K562 (cell line): ENCODE results near the gene LAMB4. TPM values are rescaled to one million over a fixed set of nuclear protein-coding genes. Genes with fewer than 3 reads are reported as not detected.

Experiments used
- ATAC-seq: fragments of 200-7000 bp; cut with Tn5 transposase; 3 replicates; pipeline ENCODE4 v1.9.1; 2020; ENCODE audit warnings: moderate library complexity
- BruUV-seq: library from RNA; stranded (reverse); fragments of 400-500 nt; replicated peaks from 2 replicates; lab custom pipeline; 2021; lab: Mats Ljungman, UMichigan
- CTCF ChIA-PET: fragments of 300-600 bp; formaldehyde crosslinking; extraction: SDS; loops from one replicate; lab custom pipeline; 2021; ENCODE audit warnings: low intra/inter-chr PET ratio; lab: Yijun Ruan, JAX
- POLR2A ChIA-PET: fragments of 300-600, 350-650 bp; sonication (Branson Sonifier 250); formaldehyde crosslinking; extraction: SDS; loops from one replicate; lab custom pipeline; 2021; ENCODE audit warnings: antibody characterized with exemption, inconsistent platforms; lab: Yijun Ruan, JAX
- DNase-seq, 4 experiments: peaks; one replicate each; pipeline versions ENCODE4 v3.0.0 to v3.0.0-alpha.2; 2011 to 2018; ENCODE audit warnings: low spot score in 3 of 4, mixed read lengths in 3 of 4; ENCODE audit errors: extremely low read depth in 1 of 4
- FAIRE-seq: peaks from 2 replicates; lab custom pipeline; 2011; peaks lifted over from hg19 to GRCh38; lab: Jason Lieb, UNC
- H2AFZ ChIP-seq: 2 replicates; pipeline ENCODE4 v1.6.0; 2011; ENCODE audit warnings: low read depth, low read length, control low read depth, inconsistent platforms
- H3K27ac ChIP-seq: fragments of 200-600 bp; 3 replicates; pipeline ENCODE4 v1.8.0; 2011; ENCODE audit warnings: low read depth, mild to moderate bottlenecking, control low read depth, inconsistent platforms, low read length, moderate library complexity, mixed read lengths; ENCODE audit errors: extremely low read depth
- H3K27me3 ChIP-seq, 2 experiments: fragments of 300-600 bp in 1 of 2; 2 replicates in 1 of 2; 3 replicates in 1 of 2; pipeline versions ENCODE4 v1.6.0 to v1.8.0; 2011; ENCODE audit warnings: inconsistent platforms in 2 of 2, low read length in 2 of 2, mild to moderate bottlenecking in 1 of 2, mixed read lengths in 1 of 2, moderate library complexity in 1 of 2; ENCODE audit not compliant: control insufficient read depth in 2 of 2, insufficient read depth in 2 of 2
- H3K36me3 ChIP-seq: fragments of 300-600 bp; 3 replicates; pipeline ENCODE4 v1.8.0; 2011; ENCODE audit warnings: mild to moderate bottlenecking, low read length, inconsistent platforms; ENCODE audit not compliant: control insufficient read depth, insufficient read depth
- H3K4me1 ChIP-seq, 2 experiments: fragments of 200-600 bp in 1 of 2; replicated peaks in 1 of 2; 2 replicates in 1 of 2; 3 replicates in 1 of 2; pipeline versions ENCODE4 v1.5.1 to v1.8.0; 2011; ENCODE audit warnings: inconsistent platforms in 2 of 2, low read length in 2 of 2, mild to moderate bottlenecking in 1 of 2, mixed read lengths in 1 of 2, moderate library complexity in 1 of 2; ENCODE audit not compliant: control insufficient read depth in 2 of 2, insufficient read depth in 2 of 2
- H3K4me2 ChIP-seq: 2 replicates; pipeline ENCODE4 v1.6.1; 2011; ENCODE audit warnings: low read length, control low read depth, inconsistent platforms, mixed read lengths; ENCODE audit not compliant: insufficient read depth
- H3K4me3 ChIP-seq: fragments of 200-600 bp; sonication (generic), shearing (Covaris generic); 2 replicates; pipeline ENCODE4 v1.5.1; 2016; ENCODE audit warnings: control low read depth, inconsistent platforms
- H3K79me2 ChIP-seq: fragments of 200-600 bp; 3 replicates; pipeline ENCODE4 v1.8.0; 2011; ENCODE audit warnings: low read length, inconsistent platforms; ENCODE audit not compliant: control insufficient read depth, insufficient read depth
- H3K9ac ChIP-seq, 2 experiments: 2 replicates each; pipeline versions ENCODE4 v1.6.0 to v1.6.1; 2011; ENCODE audit warnings: low read depth in 2 of 2, low read length in 2 of 2, control low read depth in 1 of 2, inconsistent platforms in 1 of 2, mild to moderate bottlenecking in 1 of 2, mixed read lengths in 1 of 2; ENCODE audit not compliant: insufficient read depth in 1 of 2
- H3K9me1 ChIP-seq: one replicate; pipeline ENCODE4 v1.6.0; 2011; ENCODE audit warnings: inconsistent platforms, mild to moderate bottlenecking, low read length, moderate library complexity; ENCODE audit not compliant: control insufficient read depth, insufficient read depth
- H3K9me3 ChIP-seq: replicated peaks from 2 replicates; pipeline ENCODE4 v1.5.1; 2011; ENCODE audit warnings: low read depth, low read length, inconsistent platforms; ENCODE audit not compliant: control insufficient read depth, insufficient read depth
- H4K20me1 ChIP-seq: replicated peaks from 2 replicates; pipeline ENCODE4 v1.6.1; 2011; ENCODE audit warnings: low read length, inconsistent platforms, mixed read lengths; ENCODE audit not compliant: control insufficient read depth, insufficient read depth
- BHLHE40 ChIP-seq: IDR thresholded peaks from 2 replicates; pipeline ENCODE4 v1.6.1; 2011; ENCODE audit warnings: low read length, improper control_type of control experiment
- BRF1 ChIP-seq: IDR thresholded peaks from 3 replicates; pipeline ENCODE4 v1.6.1; 2011; ENCODE audit warnings: borderline replicate concordance, mild to moderate bottlenecking; ENCODE audit not compliant: insufficient read length; ENCODE audit errors: extremely low read depth
- EHMT2 ChIP-seq: fragments of 450-650 bp; IDR thresholded peaks from 2 replicates; pipeline ENCODE4 v1.6.1; 2018; ENCODE audit warnings: antibody characterized with exemption
- RUNX1 ChIP-seq: sonication (generic); IDR thresholded peaks from 2 replicates; pipeline ENCODE4 v1.6.1; 2016; ENCODE audit warnings: antibody characterized with exemption, low read depth
- SPI1 ChIP-seq: IDR thresholded peaks from 2 replicates; pipeline ENCODE4 v1.6.1; 2011; ENCODE audit warnings: low read depth, low read length, control low read depth, borderline replicate concordance
- SRSF3 ChIP-seq: fragments of 200-400 bp; formaldehyde crosslinking; IDR thresholded peaks from 2 replicates; pipeline ENCODE4 v1.6.1; 2016; ENCODE audit warnings: mild to moderate bottlenecking, low read length, moderate library complexity; ENCODE audit not compliant: insufficient read depth
- ZNF3 ChIP-seq: fragments of 250-450 bp; sonication (Bioruptor Pico); IDR thresholded peaks from 2 replicates; pipeline ENCODE4 v1.5.0; 2021; ENCODE audit warnings: mild to moderate bottlenecking, moderate library complexity
- WGBS: fragments of 100-300 bp; shearing (Covaris generic); methylation state at CpG from one replicate; pipeline ENCODE4 v1.1.6; 2016; ENCODE audit warnings: low coverage, mixed read lengths; ENCODE audit not compliant: insufficient coverage; ENCODE audit errors: missing lambda C conversion rate; 5-methylcytosine and 5-hydroxymethylcytosine counted together
- in situ Hi-C: fragments of 300-500 bp; cut with MboI; formaldehyde crosslinking; loops from 4 replicates; pipeline ENCODE4 v1.15.0; 2018; ENCODE audit warnings: inconsistent platforms, mixed read lengths
- intact Hi-C: fragments of 100-400 bp; cut with micrococcal nuclease; formaldehyde crosslinking; loops from 2 replicates; pipeline ENCODE4 v1.14.2; 2022
- polyA plus RNA-seq, 8 experiments: library from polyadenylated mRNA; depleted of rRNA in 4 of 8; stranded (reverse) in 5 of 8; unstranded in 3 of 8; fragments of >200 nt; fragmentation: Nextera tagmentation in 2 of 8; fragmentation: Illumina TruSeq in 1 of 8; extraction: Ambion mirVana in 2 of 8; extraction: Trizol in 1 of 8; gene quantifications; 2 replicates each; pipeline versions ENCODE4 v1.2.1 to v1.2.3, GENCODE V29; 2011 to 2014; ENCODE audit warnings: inconsistent platforms in 1 of 8, missing spikeins in 1 of 8
- total RNA-seq, 7 experiments: library from RNA; depleted of rRNA in 6 of 7; stranded (reverse); fragments of >200 nt in 6 of 7; fragmentation: Illumina TruSeq in 2 of 7; extraction: Trizol in 2 of 7; gene quantifications; 2 replicates each; pipeline versions ENCODE4 v1.2.1 to v1.2.3, GENCODE V29; 2011 to 2021; ENCODE audit warnings: low replicate concordance in 1 of 7

The LAMB4 gene
- total and polyA plus RNA-seq, 9 of the 15 experiments (the other 6 are each of a cell fraction or from before 2014, with no cell fraction given), result 0.06 to 0.13 (median 0.07) TPM; not detected in 6

- Histone ChIP-seq H3K9ac (no peak overlapping the region), H3K4me2 (no peak overlapping the region), H3K4me1 (0 out of 5 replicates have a peak, but pooled peaks cover 0 to 3% of the 10 kb centered on the region in 2 experiments), H3K36me3 (no peaks in the 10 kb centered on the region), H3K79me2 (no peaks in the 10 kb centered on the region), H3K9me3 (no peaks in the 10 kb centered on the region), H3K4me3 (no peak overlapping the region), H3K9me1 (no peaks in the 10 kb centered on the region), H4K20me1 (no peaks in the 10 kb centered on the region), H3K27ac (no peak overlapping the region), H3K27me3 (peaks cover 0 to 4% of the 10 kb centered on the region in 2 experiments; a peak in 2 of 5 replicates), H2AFZ (no peak overlapping the region)
- ATAC-seq (no peak), FAIRE-seq (peak; percentile 26), DNase-seq (no peak)
- BruUV-seq, result no TSS peak
- TF ChIP-seq ZNF3 (CRISPR knock-in tag) (no peak), SRSF3 (no peak), RUNX1 (no peak), SPI1 (peak; percentile 55; the same call in 1 of the 2 replicates), BHLHE40 (no peak), BRF1 (no peak), EHMT2 (0 out of 2 replicates have a peak, but pooled peaks have one; percentile 35)
- in situ Hi-C loops (loop anchor here (5.0 to 25.0 kb wide), 3 partner anchors 38 to 938 kb away; partner anchors contain the start of gene CBLL1), intact Hi-C loops (loop anchor here (5.0 to 10.0 kb wide), 5 partner anchors 203 to 948 kb away; partner anchors contain the start of genes CBLL1 and DLD)
- ChIA-PET CTCF (no interaction called here), POLR2A (interaction anchor here (0.6 kb wide), 1 partner anchor 226 kb away, joined by 3 read pairs; no protein-coding TSS in a partner anchor)
- 2% methylated on average over 6 of the region's 6 CpGs for WGBS
These were observed 19.7 kb upstream of the LAMB4 start for GRCh38 chr7:108149908-108150307.
